Neural progenitor cell (in vitro differentiated cells): ENCODE measurements around the gene AIFM2.

Experiments
- CTCF ChIP-seq: fragments of 200-600 bp; sonication (generic); IDR thresholded peaks from 2 replicates; pipeline ENCODE4 v1.5.1; 2017; ENCODE audit warnings: antibody characterized with exemption, mild to moderate bottlenecking
- EZH2 ChIP-seq: fragments of 200-600 bp; sonication (generic); IDR thresholded peaks from 2 replicates; pipeline ENCODE4 v1.6.1; 2017; ENCODE audit warnings: antibody characterized with exemption, mild to moderate bottlenecking, moderate library complexity

DNA sequence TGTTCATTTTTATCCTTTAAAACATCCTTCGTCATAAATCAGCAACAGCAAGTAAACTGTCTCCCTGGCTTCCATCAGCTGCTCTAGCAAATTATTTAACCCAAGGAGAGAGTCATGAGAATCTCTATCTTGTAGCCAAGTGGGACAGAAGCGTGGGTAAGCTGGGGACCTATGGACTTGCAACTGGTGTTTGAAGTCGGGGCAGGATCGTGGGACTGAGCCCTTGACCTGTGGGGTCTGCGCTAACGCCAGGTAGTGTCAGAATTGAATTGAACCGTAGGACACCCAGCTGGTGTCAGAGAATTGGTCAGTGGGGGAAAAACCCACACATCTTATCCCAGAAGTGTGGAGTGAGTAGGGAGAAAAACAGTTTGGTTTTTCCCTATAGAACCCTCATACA is 13.4 kb downstream of the AIFM2 start:
- TF ChIP-seq CTCF (no peak), EZH2 (no peak)
